Kidney epithelial cell (primary cell): Measurements from ENCODE around the gene FGD2. TPM values are rescaled to one million over a fixed set of nuclear protein-coding genes. Genes with fewer than 3 reads are reported as not detected.

Experiments used
- DNase-seq: peaks from one replicate; pipeline ENCODE4 v3.0.0-alpha.2; 2010; ENCODE audit warnings: low read depth
- H3K27me3 ChIP-seq: 2 replicates; pipeline ENCODE4 v1.6.0; 2011; ENCODE audit warnings: low read length; ENCODE audit not compliant: control insufficient read depth, insufficient read depth
- H3K36me3 ChIP-seq: 2 replicates; pipeline ENCODE4 v1.5.1; 2011; ENCODE audit warnings: low read length; ENCODE audit not compliant: control insufficient read depth, insufficient read depth
- H3K4me3 ChIP-seq: 2 replicates; pipeline ENCODE4 v1.5.1; 2011; ENCODE audit warnings: low read depth, mild to moderate bottlenecking, control low read depth, low read length
- CTCF ChIP-seq: IDR thresholded peaks from 2 replicates; pipeline ENCODE4 v1.5.1; 2011; ENCODE audit warnings: mild to moderate bottlenecking, moderate library complexity, low read length, control low read depth, inconsistent platforms; ENCODE audit not compliant: insufficient read depth, poor library complexity, severe bottlenecking
- total RNA-seq: library from RNA; depleted of rRNA; stranded (reverse); fragments of >200 nt; gene quantifications from 2 replicates; pipeline ENCODE4 v1.2.3, GENCODE V29; 2015

FGD2 gene
- total RNA-seq, 1 donor from 2014 or later, result 0.04 TPM

- no peak for TF ChIP-seq CTCF
- H3K27me3 ChIP-seq, result no peaks in the 10 kb centered on the region
- DNase-seq, result no peak
- H3K4me3 ChIP-seq, result no peak overlapping the region
- no peaks in the 10 kb centered on the region for H3K36me3 ChIP-seq
Observed at GRCh38 chr6:37050045-37050853, 44.8 kb downstream of the FGD2 start.

GRCh38 chr6:37050854-37051137, 45.3 kb downstream of the FGD2 start:
- no peak for DNase-seq
- no peak for TF ChIP-seq CTCF
- no peaks in the 10 kb centered on the region for H3K36me3 ChIP-seq

GRCh38 chr6:37051138-37052026, 45.9 kb downstream of the FGD2 start:
- no peaks in the 10 kb centered on the region for H3K27me3 ChIP-seq
- H3K4me3 ChIP-seq, result no peak overlapping the region
- no peaks in the 10 kb centered on the region for H3K36me3 ChIP-seq
- TF ChIP-seq CTCF, result peak; percentile 90
- DNase-seq, result no peak

More at GRCh38 chr6:37050854-37051137, 45.3 kb downstream of the FGD2 start:
- H3K27me3 ChIP-seq, result no peaks in the 10 kb centered on the region
- no peak overlapping the region for H3K4me3 ChIP-seq

GRCh38 chr6:37052027-37052628, 46.7 kb downstream of the FGD2 start:
- DNase-seq, result no peak
- no peaks in the 10 kb centered on the region for H3K27me3 ChIP-seq
- no peak for TF ChIP-seq CTCF

GRCh38 chr6:37053683-37054082, 48.2 kb downstream of the FGD2 start:
- Histone ChIP-seq H3K4me3 (no peak overlapping the region), H3K27me3 (no peaks in the 10 kb centered on the region), H3K36me3 (no peaks in the 10 kb centered on the region)
- no peak for DNase-seq
- TF ChIP-seq CTCF, result no peak

More at GRCh38 chr6:37052027-37052628, 46.7 kb downstream of the FGD2 start:
- H3K36me3 ChIP-seq, result no peaks in the 10 kb centered on the region
- H3K4me3 ChIP-seq, result no peak overlapping the region
